ENCODE data around the gene RPP25L. TPM values are rescaled to one million over a fixed set of nuclear protein-coding genes. Genes with fewer than 3 reads are reported as not detected.

Gene RPP25L
- total RNA-seq, 1 experiment from 2014 or later: 17.2 TPM

DNA sequence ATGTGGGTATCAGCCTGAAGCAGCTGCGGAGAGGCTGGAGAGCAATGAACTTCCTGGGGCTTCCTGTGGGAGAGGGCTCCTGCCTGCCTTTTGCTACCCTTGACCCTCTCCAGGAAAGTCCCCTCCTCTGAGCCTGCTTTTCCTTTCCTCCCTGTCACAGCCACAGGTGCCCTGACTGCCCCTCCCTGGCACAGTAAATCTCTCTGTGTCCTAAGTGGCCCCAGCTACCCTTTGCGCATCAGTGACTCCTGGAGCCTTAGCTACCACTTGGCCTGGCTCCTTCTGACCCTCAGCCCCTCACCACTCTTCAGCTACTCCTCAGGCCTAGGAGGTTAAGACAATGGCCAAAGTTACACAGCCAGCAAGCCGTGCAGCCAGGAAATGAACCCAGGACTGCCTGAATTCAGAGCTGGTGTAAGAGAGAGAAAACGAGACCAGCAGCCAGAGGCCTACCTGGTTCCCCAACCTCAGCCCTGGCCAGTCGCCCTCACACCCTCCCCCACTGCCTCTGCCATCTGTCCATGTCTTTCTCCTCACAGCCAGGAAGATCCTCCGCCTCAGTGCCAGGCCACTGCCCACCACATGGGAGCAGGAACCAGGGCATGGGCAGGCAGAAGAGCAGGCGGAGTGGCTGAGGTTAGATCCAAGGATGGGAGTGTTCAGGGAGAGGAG is 41.0 kb downstream of the RPP25L start:
- Histone ChIP-seq H2BK12ac (ENCODE audit: insufficient read length, low read depth, low read length) (no peak overlapping the region), H3K79me2 (ENCODE audit: insufficient read depth, low read length) (no peaks in the 10 kb centered on the region), H2BK15ac (ENCODE audit: low read depth, low read length) (no peak overlapping the region), H3K9me3 (ENCODE audit: control insufficient read depth, low read depth, low read length) (no peaks in the 10 kb centered on the region), H3T11ph (ENCODE audit: low read length) (no peak overlapping the region), H3K56ac (ENCODE audit: insufficient read length, low read depth, low read length) (no peak overlapping the region), H2BK5ac (ENCODE audit: insufficient read length, low read length) (no peak overlapping the region), H2AK5ac (ENCODE audit: insufficient read length, low read length) (no peak overlapping the region), H2BK120ac (ENCODE audit: low read depth, low read length, poor library complexity, severe bottlenecking) (no peak overlapping the region), H3K27ac (ENCODE audit: insufficient read length, low read depth, low read length) (no peak overlapping the region), H4K8ac (replicated peaks; ENCODE audit: insufficient read length, low read depth, low read length) (no peak overlapping the region), H3K27me3 (ENCODE audit: insufficient read depth, low read length) (no peaks in the 10 kb centered on the region; the same call in 1 of the 2 replicates), H4K20me1 (ENCODE audit: control insufficient read depth, insufficient read depth, insufficient read length) (peaks cover 4% of the 10 kb centered on the region), H3K23me2 (ENCODE audit: insufficient read length, low read depth, low read length, poor library complexity, severe bottlenecking) (no peaks in the 10 kb centered on the region), H2AFZ (ENCODE audit: low read length) (no peak overlapping the region), H3K14ac (ENCODE audit: insufficient read depth, low read length) (no peak overlapping the region), H3K4ac (ENCODE audit: low read depth, low read length) (no peak overlapping the region), H2BK20ac (ENCODE audit: low read depth, low read length, poor library complexity, severe bottlenecking) (no peak overlapping the region), H3K4me2 (ENCODE audit: insufficient read depth, insufficient read length, low read length) (no peak overlapping the region), H3K9ac (ENCODE audit: extremely low read depth, insufficient read length, low read length) (no peak overlapping the region), H3K18ac (ENCODE audit: insufficient read length, low read depth, low read length) (no peak overlapping the region), H3K4me1 (ENCODE audit: insufficient read depth, low read length) (no peaks in the 10 kb centered on the region; the same call in 1 of the 2 replicates), H4K91ac (ENCODE audit: insufficient read length, low read depth, low read length) (no peak overlapping the region), H3K79me1 (ENCODE audit: insufficient read depth, low read depth, low read length, poor library complexity, severe bottlenecking) (no peaks in the 10 kb centered on the region), H4K5ac (ENCODE audit: insufficient read length, low read depth, low read length) (no peak overlapping the region), H3K23ac (ENCODE audit: insufficient read length, low read depth, low read length) (no peak overlapping the region)
- Mint-ChIP-seq H3K4me3 (peak overlapping the region in 1 of 2 experiments; percentile 15; a peak in 1 of 5 replicates), H3K36me3 (ENCODE audit: insufficient read depth in 1 of 3, low read depth in 3 of 3) (no peaks in the 10 kb centered on the region), H3K4me1 (peaks cover 25 to 50% of the 10 kb centered on the region in 2 experiments), H3K9me3 (no peaks in the 10 kb centered on the region; a peak in 1 of 5 replicates), H3K27me3 (ENCODE audit: low read depth) (peaks cover 35% of the 10 kb centered on the region), H3K27ac (peak overlapping the region in 1 of 3 experiments; percentile 15; a peak in 1 of 7 replicates)
- WGBS (ENCODE audit: extremely low coverage, insufficient read length, low lambda C conversion rate): no CpG with 5 or more reads among the region's 7 CpGs
- TF ChIP-seq, protein P1, sequence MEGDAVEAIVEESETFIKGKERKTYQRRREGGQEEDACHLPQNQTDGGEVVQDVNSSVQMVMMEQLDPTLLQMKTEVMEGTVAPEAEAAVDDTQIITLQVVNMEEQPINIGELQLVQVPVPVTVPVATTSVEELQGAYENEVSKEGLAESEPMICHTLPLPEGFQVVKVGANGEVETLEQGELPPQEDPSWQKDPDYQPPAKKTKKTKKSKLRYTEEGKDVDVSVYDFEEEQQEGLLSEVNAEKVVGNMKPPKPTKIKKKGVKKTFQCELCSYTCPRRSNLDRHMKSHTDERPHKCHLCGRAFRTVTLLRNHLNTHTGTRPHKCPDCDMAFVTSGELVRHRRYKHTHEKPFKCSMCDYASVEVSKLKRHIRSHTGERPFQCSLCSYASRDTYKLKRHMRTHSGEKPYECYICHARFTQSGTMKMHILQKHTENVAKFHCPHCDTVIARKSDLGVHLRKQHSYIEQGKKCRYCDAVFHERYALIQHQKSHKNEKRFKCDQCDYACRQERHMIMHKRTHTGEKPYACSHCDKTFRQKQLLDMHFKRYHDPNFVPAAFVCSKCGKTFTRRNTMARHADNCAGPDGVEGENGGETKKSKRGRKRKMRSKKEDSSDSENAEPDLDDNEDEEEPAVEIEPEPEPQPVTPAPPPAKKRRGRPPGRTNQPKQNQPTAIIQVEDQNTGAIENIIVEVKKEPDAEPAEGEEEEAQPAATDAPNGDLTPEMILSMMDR (conservative IDR thresholded peaks at IDR 0.05): no peak
- no peak for DNase-seq
